ENCODE measurements around the gene YWHAE.

Gene YWHAE

GRCh38 chr17:1347589-1348323 is 52.3 kb downstream of the YWHAE start:
- DNase-seq, result no peak
- TF ChIP-seq GATA1 (IDR thresholded peaks at IDR 0.05; ENCODE audit: low read depth, low read length) (no peak), POLR2A (IDR thresholded peaks at IDR 0.05; ENCODE audit: low read length) (no peak)

- DNase-seq, result no peak
- TF ChIP-seq POLR2A (IDR thresholded peaks at IDR 0.05; ENCODE audit: low read length) (no peak), GATA1 (IDR thresholded peaks at IDR 0.05; ENCODE audit: low read depth, low read length) (no peak)
These were observed 55.5 kb downstream of the YWHAE start for GRCh38 chr17:1344521-1344920.

DNA sequence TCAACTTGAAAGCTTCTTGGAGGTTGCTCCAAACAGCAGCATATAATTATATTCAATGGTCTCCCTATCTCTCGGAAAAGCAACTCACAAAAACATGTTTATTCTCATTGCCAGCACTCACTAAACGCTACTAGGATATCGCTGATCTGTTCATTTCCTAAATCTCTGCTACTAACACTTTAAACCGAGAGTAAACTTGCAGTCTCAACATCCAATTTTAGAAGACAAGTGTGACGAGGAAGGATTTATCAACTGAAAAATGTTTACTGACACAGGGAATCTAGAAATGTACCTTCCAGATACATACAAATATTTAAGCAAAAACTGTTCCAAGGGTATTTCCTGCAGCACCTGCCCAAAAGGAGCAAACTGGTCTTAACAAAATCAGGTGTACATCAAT is 56.5 kb downstream of the YWHAE start:
- TF ChIP-seq GATA1 (IDR thresholded peaks at IDR 0.05; ENCODE audit: low read depth, low read length) (no peak), POLR2A (IDR thresholded peaks at IDR 0.05; ENCODE audit: low read length) (no peak)
- no peak for DNase-seq

- no peak for DNase-seq
- TF ChIP-seq GATA1 (IDR thresholded peaks at IDR 0.05; ENCODE audit: low read depth, low read length), result no peak
- TF ChIP-seq POLR2A (IDR thresholded peaks at IDR 0.05; ENCODE audit: low read length), result no peak
These were observed 59.7 kb downstream of the YWHAE start for GRCh38 chr17:1340371-1340770.

DNA sequence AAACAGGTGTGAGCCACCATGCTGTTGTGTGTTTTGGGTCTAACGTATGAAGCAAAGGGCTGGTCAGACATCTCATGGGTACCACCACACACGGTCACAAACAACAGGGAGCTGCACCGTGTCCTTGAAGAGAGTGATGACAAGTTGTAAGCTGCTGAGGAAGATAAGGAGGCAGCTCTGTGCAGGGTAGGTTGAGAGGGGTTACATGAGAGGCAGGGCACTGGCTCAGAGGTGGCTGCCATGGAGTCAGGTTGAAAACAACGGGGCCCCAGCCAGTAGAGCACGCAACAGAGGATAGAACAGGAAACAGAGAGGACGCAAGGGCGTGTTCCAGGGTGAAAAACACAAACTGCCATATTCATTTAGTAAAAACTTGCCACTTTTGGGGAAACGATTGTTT is 68.3 kb downstream of the YWHAE start:
- TF ChIP-seq GATA1 (IDR thresholded peaks at IDR 0.05; ENCODE audit: low read depth, low read length), result no peak
- no peak for TF ChIP-seq POLR2A (IDR thresholded peaks at IDR 0.05; ENCODE audit: low read length)
- DNase-seq, result peak; percentile 53 to 62

GRCh38 chr17:1329745-1330343 is 70.2 kb downstream of the YWHAE start:
- no peak for DNase-seq
- TF ChIP-seq POLR2A (IDR thresholded peaks at IDR 0.05; ENCODE audit: low read length) (no peak), GATA1 (IDR thresholded peaks at IDR 0.05; ENCODE audit: low read depth, low read length) (no peak)

DNA sequence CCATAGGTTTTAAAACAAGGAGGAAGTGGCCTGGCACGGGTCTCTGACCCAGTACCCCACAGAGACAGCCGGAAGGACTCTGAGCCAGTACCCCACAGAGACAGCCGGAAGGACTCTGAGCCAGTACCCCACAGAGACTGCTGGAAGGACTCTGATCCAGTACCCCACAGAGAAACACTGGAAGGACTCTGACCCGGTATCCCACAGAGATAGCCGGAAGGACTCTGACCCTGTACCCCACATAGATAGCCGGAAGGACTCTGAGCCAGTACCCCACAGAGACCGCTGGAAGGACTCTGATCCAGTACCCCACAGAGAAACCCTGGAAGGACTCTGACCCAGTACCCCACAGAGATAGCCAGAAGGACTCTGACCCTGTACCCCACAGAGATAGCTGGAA is 71.6 kb downstream of the YWHAE start:
- TF ChIP-seq GATA1 (IDR thresholded peaks at IDR 0.05; ENCODE audit: low read depth, low read length), result no peak
- no peak for TF ChIP-seq POLR2A (IDR thresholded peaks at IDR 0.05; ENCODE audit: low read length)
- no peak for DNase-seq

DNA sequence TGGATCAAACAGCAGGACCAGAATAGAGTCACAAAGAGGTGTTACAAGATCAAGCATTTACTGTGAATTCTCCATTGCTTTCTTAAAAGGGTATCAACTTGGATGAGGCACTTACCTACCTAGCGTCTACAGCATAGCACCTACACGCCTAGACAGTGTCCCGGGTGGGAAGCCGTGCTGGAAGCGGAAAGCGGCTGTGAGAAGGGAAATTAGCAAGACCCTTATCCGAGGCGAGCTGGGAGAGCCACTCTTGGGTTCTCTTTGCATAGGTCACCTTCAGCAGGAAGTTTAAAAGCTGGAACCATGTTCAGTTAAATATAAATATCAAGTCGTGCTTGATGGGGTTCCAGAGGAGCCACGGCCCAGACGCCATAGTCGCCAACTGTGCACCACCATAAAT is 74.3 kb downstream of the YWHAE start:
- TF ChIP-seq POLR2A (IDR thresholded peaks at IDR 0.05; ENCODE audit: low read length) (no peak), GATA1 (IDR thresholded peaks at IDR 0.05; ENCODE audit: low read depth, low read length) (no peak)
- no peak for DNase-seq

DNA sequence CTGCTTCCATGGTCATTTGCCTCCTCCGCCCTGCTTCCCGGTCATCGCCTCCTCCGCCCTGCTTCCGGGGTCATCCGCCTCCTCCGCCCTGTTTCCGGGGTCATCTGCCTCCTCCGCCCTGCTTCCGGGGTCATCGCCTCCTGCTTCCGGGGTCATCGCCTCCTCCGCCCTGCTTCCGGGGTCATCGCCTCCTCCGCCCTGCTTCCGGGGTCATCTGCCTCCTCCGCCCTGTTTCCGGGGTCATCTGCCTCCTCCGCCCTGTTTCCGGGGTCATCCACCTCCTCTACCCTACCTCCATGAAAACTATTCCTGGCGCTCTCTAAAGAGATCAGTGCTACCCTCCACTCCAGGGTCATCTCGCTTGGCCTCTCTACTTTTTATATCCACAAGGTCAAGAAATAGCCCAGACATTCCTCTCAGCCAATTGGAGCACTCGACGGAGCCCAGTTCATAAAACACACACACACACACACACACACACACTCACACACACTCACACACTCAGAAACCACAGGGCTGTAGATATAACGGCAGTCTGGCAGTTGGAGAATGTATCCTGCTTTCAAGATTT is 75.7 kb downstream of the YWHAE start:
- no peak for TF ChIP-seq POLR2A (IDR thresholded peaks at IDR 0.05; ENCODE audit: low read length)
- TF ChIP-seq GATA1 (IDR thresholded peaks at IDR 0.05; ENCODE audit: low read depth, low read length), result no peak
- DNase-seq, result no peak

GRCh38 chr17:1323336-1323735 is 76.7 kb downstream of the YWHAE start:
- peak; percentile 30 to 43 for DNase-seq
- no peak for TF ChIP-seq GATA1 (IDR thresholded peaks at IDR 0.05; ENCODE audit: low read depth, low read length)
- no peak for TF ChIP-seq POLR2A (IDR thresholded peaks at IDR 0.05; ENCODE audit: low read length)

GRCh38 chr17:1322480-1322879 is 77.5 kb downstream of the YWHAE start:
- DNase-seq, result peak; percentile 29 to 65

DNA sequence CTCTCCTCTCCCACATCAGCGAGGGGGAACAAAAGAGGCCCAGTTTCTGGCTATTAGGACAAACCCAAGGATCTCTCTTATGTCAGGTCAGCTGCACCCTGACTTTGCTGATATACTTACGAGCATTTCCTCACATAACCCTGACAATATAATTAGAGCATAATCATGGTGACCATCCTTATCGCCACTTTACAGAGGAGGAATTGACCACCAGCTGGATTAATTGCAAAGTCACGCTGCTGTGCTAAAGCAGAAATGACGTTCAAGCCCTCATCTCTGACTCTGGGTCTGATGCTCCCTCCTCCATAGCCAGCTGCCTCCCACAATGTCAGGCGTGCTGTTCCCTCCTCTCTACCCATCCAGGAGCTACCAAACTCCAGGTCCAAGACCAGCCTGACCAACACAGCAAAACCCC is 78.0 kb downstream of the YWHAE start:
- TF ChIP-seq POLR2A (IDR thresholded peaks at IDR 0.05; ENCODE audit: low read length) (no peak), GATA1 (IDR thresholded peaks at IDR 0.05; ENCODE audit: low read depth, low read length) (no peak)
- peak; percentile 89 to 92 for DNase-seq

More at GRCh38 chr17:1322480-1322879, 77.5 kb downstream of the YWHAE start:
- TF ChIP-seq POLR2A (IDR thresholded peaks at IDR 0.05; ENCODE audit: low read length), result no peak
- no peak for TF ChIP-seq GATA1 (IDR thresholded peaks at IDR 0.05; ENCODE audit: low read depth, low read length)

GRCh38 chr17:1315891-1316403 is 84.1 kb downstream of the YWHAE start:
- TF ChIP-seq GATA1 (IDR thresholded peaks at IDR 0.05; ENCODE audit: low read depth, low read length) (no peak), POLR2A (IDR thresholded peaks at IDR 0.05; ENCODE audit: low read length) (no peak)
- DNase-seq, result no peak

DNA sequence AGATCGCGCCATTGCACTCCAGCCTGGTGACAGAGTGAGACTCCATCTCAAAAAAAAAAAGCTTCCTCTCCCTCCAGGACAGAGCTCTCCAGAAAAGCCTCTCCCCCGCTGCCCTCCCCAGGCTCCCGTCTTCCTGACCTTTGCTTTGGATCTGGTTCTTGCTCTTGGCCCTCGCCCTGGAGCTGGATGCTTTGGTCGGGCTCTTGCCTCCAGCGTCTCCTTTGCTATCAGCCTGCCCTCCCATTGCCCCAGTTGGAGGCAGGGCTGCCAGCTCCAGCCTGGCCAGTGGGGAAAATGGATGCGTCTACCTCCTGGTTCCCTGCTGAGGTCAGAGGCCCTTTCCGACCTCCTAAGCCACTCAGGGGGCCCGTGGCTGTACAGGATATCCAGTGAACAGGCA is 84.6 kb downstream of the YWHAE start:
- no peak for DNase-seq
- TF ChIP-seq GATA1 (IDR thresholded peaks at IDR 0.05; ENCODE audit: low read depth, low read length) (no peak), POLR2A (IDR thresholded peaks at IDR 0.05; ENCODE audit: low read length) (no peak)

Data from erythroblast (primary cell).